Measurements from ENCODE around the gene KRT74. TPM values are rescaled to one million over a fixed set of nuclear protein-coding genes. Genes with fewer than 3 reads are reported as not detected.

Gene KRT74
- total RNA-seq, 1 experiment from 2014 or later, result not detected

Other genes with a start within 250 kb of the KRT74 start
- not detected for gene KRT85, start 206.4 kb downstream of the KRT74 start, total RNA-seq (2021; ENCODE audit: unreplicated experiment)
- gene KRT84, start 188.2 kb downstream of the KRT74 start, total RNA-seq (2021; ENCODE audit: unreplicated experiment), result not detected
- not detected for gene KRT82, start 167.5 kb downstream of the KRT74 start, total RNA-seq (2021; ENCODE audit: unreplicated experiment)
- 0.15 TPM for gene KRT75, start 139.5 kb downstream of the KRT74 start, total RNA-seq (2021; ENCODE audit: unreplicated experiment)
- gene KRT6B, start 121.7 kb downstream of the KRT74 start, total RNA-seq (2021; ENCODE audit: unreplicated experiment), result not detected
- not detected for gene KRT6C, start 100.0 kb downstream of the KRT74 start, total RNA-seq (2021; ENCODE audit: unreplicated experiment)
- gene KRT6A, start 80.6 kb downstream of the KRT74 start, total RNA-seq (2021; ENCODE audit: unreplicated experiment), result not detected
- not detected for gene KRT5, start 53.4 kb downstream of the KRT74 start, total RNA-seq (2021; ENCODE audit: unreplicated experiment)
- not detected for gene KRT71, start 20.7 kb downstream of the KRT74 start, total RNA-seq (2021; ENCODE audit: unreplicated experiment)
- not detected for gene KRT72, start 27.6 kb upstream of the KRT74 start, total RNA-seq (2021; ENCODE audit: unreplicated experiment)
- gene KRT73, start 44.7 kb upstream of the KRT74 start, total RNA-seq (2021; ENCODE audit: unreplicated experiment), result not detected
- 0.33 TPM for gene KRT2, start 78.4 kb upstream of the KRT74 start, total RNA-seq (2021; ENCODE audit: unreplicated experiment)
- not detected for gene KRT1, start 106.6 kb upstream of the KRT74 start, total RNA-seq (2021; ENCODE audit: unreplicated experiment)
- gene KRT77, start 129.7 kb upstream of the KRT74 start, total RNA-seq (2021; ENCODE audit: unreplicated experiment), result not detected
- not detected for gene KRT76, start 203.5 kb upstream of the KRT74 start, total RNA-seq (2021; ENCODE audit: unreplicated experiment)
- gene KRT3, start 222.3 kb upstream of the KRT74 start, total RNA-seq (2021; ENCODE audit: unreplicated experiment), result not detected
- gene KRT4, start 240.3 kb upstream of the KRT74 start, total RNA-seq (2021; ENCODE audit: unreplicated experiment), result 0.15 TPM